Heart left ventricle (tissue), 16 donors: ENCODE measurements around the gene LITAF. TPM values are rescaled to one million over a fixed set of nuclear protein-coding genes. Genes with fewer than 3 reads are reported as not detected.

ENCODE experiments used
- ATAC-seq, 4 donors: fragments of 200-7000 bp; cut with Tn5 transposase; one replicate each; pipeline ENCODE4 v1.9.1; 2020 to 2022; ENCODE audit warnings: moderate library complexity in 4 of 4, mild to moderate bottlenecking in 3 of 4, moderate number of reproducible peaks in 1 of 4
- DNase-seq, 5 donors: peaks; one replicate each; pipeline ENCODE4 v3.0.0-alpha.2; 2020
- H3K27ac ChIP-seq, 12 donors: fragments of 200-600 bp; sonication (generic) in 4 of 12; one replicate each; pipeline versions ENCODE4 v1.5.0 to v1.8.0; 2016 to 2022; ENCODE audit warnings: mild to moderate bottlenecking in 2 of 12
- H3K27me3 ChIP-seq, 9 donors: fragments of 200-600 bp; sonication (generic) in 2 of 9; one replicate each; pipeline versions ENCODE4 v1.5.1 to v1.8.0; 2016 to 2022; ENCODE audit warnings: mild to moderate bottlenecking in 3 of 9
- H3K36me3 ChIP-seq, 9 donors: fragments of 200-600 bp; sonication (generic) in 2 of 9; one replicate each; pipeline versions ENCODE4 v1.5.0 to v1.8.0; 2018 to 2022; ENCODE audit warnings: mild to moderate bottlenecking in 2 of 9
- H3K4me1 ChIP-seq, 12 donors: fragments of 200-600 bp; sonication (generic) in 4 of 12; one replicate each; pipeline versions ENCODE4 v1.5.0 to v1.8.0; 2016 to 2022; ENCODE audit warnings: mild to moderate bottlenecking in 3 of 12
- H3K4me3 ChIP-seq, 12 donors: fragments of 200-600 bp; sonication (generic) in 4 of 12; one replicate each; pipeline versions ENCODE4 v1.5.0 to v1.8.0; 2017 to 2022; ENCODE audit warnings: mild to moderate bottlenecking in 9 of 12, moderate library complexity in 4 of 12
- H3K9me3 ChIP-seq, 12 donors: fragments of 200-600 bp; sonication (generic) in 4 of 12; one replicate each; pipeline versions ENCODE4 v1.5.0 to v1.8.0; 2016 to 2022; ENCODE audit warnings: mild to moderate bottlenecking in 1 of 12
- POLR2A ChIP-seq, 2 donors: fragments of 450-650 bp; IDR thresholded peaks; one replicate each; pipeline ENCODE4 v1.6.1; 2017; ENCODE audit warnings: antibody characterized with exemption in 2 of 2, mild to moderate bottlenecking in 2 of 2, moderate library complexity in 2 of 2
- WGBS, 4 donors: extraction: QIAGEN DNeasy Blood & Tissue Kit in 2 of 4; methylation state at CpG; one replicate each; pipeline versions ENCODE4 v1.1.5 to v1.1.7; 2013 to 2018; 5-methylcytosine and 5-hydroxymethylcytosine counted together
- intact Hi-C, 10 donors: fragments of 100-400 bp; cut with DNase I; formaldehyde crosslinking; loops; one replicate each; pipeline versions ENCODE4 v1.11.1 to v1.14.2; 2022
- polyA plus RNA-seq, 2 donors: library from polyadenylated mRNA; stranded (reverse); fragments of 200-250 nt; gene quantifications; one replicate each; pipeline ENCODE4 v1.2.3, GENCODE V29; 2013
- total RNA-seq, 9 donors: library from RNA; depleted of rRNA in 2 of 9; stranded (reverse); fragments of >200 nt in 2 of 9; fragmentation: NEBNext Ultra II Directional in 3 of 9; extraction: Animal tissue kit (Norgen Biotek cat#: 25700) in 3 of 9; gene quantifications; one replicate each; pipeline versions ENCODE4 v1.1.0 to v1.2.4, GENCODE V29; 2016 to 2023
- TF ChIP-seq, protein P1 (sequence below), 12 donors: fragments of 200-600 bp; sonication (generic) in 4 of 12; IDR thresholded peaks; one replicate each; pipeline versions ENCODE4 v1.5.0 to v1.8.0; 2018 to 2022; ENCODE audit warnings: antibody characterized with exemption in 12 of 12, mild to moderate bottlenecking in 5 of 12
- donor health status: ischemic (EF 13 %, LVEDD 7.1; RV severe dilation, severe dysfunction).
- donor health status: healthy with polysubstance abuse.
- donor health status: DM: no; HTN: yes; CAD: no.
- donor health status: DM: no; HTN: no; CAD: no.
- donor health status: ischemic (EF 25% LVEDD 6.9; RV normal size, moderate dysfunction).
- donor health status: ischemic (EF 25% LVEDD 5.7; RV mildly dilated, moderate dysfunction).
- donor health status: healthy.
- donor health status: DM: yes; HTN: yes; CAD: no.
- donor health status: ischemic (EF 35%, LVEDD 5.7; RV mildly dilated, moderate dysfunction).
- donor health status: nonischemic (EF 11% LVEDD 7.7; RV severe dilation, severe dysfunction).
- donor health status: DM: yes; HTN: yes; CAD: no.
- donor health status: PGD.
- donor health status: ischemic (EF 29% LVEDD 5.4; RV normal size, mild dysfunction).
- donor health status: nonischemic (EF 23%, LVEDD 6.1; RV moderate dilation, normal function).

LITAF gene
- total and polyA plus RNA-seq, 11 donors, result 12.2 to 133 (median 46.5) TPM

GRCh38 chr16:11553371-11553770, 33.3 kb downstream of the LITAF start:
- Histone ChIP-seq H3K9me3 (peaks cover 0 to 20% (median 0%) of the 10 kb centered on the region in 12 donors), H3K27me3 (no peaks in the 10 kb centered on the region), H3K36me3 (peaks cover 0 to 94% (median 62%) of the 10 kb centered on the region in 9 donors), H3K4me1 (peaks cover 0 to 38% (median 9%) of the 10 kb centered on the region in 12 donors), H3K27ac (no peak overlapping the region), H3K4me3 (no peak overlapping the region)
- no peak for DNase-seq
- ATAC-seq, result no peak
- WGBS, 4 donors, result 82 to 90% (median 88%) methylated on average over 11 of the region's 11 CpGs
- intact Hi-C loops, result loop anchor here in 1 of 10 donors (5.0 kb wide), 1 partner anchor 34 kb away; the partner anchor contains the start of gene LITAF
- no peak for TF ChIP-seq POLR2A (IDR thresholded peaks at IDR 0.05)
- TF ChIP-seq, protein P1, sequence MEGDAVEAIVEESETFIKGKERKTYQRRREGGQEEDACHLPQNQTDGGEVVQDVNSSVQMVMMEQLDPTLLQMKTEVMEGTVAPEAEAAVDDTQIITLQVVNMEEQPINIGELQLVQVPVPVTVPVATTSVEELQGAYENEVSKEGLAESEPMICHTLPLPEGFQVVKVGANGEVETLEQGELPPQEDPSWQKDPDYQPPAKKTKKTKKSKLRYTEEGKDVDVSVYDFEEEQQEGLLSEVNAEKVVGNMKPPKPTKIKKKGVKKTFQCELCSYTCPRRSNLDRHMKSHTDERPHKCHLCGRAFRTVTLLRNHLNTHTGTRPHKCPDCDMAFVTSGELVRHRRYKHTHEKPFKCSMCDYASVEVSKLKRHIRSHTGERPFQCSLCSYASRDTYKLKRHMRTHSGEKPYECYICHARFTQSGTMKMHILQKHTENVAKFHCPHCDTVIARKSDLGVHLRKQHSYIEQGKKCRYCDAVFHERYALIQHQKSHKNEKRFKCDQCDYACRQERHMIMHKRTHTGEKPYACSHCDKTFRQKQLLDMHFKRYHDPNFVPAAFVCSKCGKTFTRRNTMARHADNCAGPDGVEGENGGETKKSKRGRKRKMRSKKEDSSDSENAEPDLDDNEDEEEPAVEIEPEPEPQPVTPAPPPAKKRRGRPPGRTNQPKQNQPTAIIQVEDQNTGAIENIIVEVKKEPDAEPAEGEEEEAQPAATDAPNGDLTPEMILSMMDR (IDR thresholded peaks at IDR 0.05), result no peak

DNA sequence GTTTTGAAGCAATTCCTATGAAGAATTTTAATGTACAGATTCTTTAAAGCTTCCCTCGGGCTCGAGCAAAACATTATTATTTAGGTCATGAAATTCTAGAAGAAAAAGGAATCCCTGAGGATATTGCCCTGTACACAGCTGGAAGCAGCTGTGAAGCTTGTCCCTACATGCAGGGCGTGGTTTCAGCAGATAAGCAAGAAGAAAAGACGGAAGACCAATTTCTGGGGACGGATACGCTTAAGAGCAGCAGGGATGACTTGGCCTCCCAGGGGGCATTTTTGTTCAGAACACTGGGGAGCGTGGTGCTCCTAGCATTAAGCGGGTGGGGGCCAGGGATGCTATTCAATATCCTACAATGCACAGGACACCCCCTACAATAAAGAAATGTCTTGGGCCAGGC, 34.3 kb downstream of the LITAF start:
- intact Hi-C loops, result loop anchor here in 1 of 10 donors (5.0 kb wide), 1 partner anchor 35 kb away; the partner anchor contains the start of gene LITAF
- peak overlapping the region in 6 of 12 donors; percentile 5 to 55 (median 34) for H3K27ac ChIP-seq
- peak in 3 of 4 donors; percentile 70 to 81 (median 74) for ATAC-seq

GRCh38 chr16:11551842-11552241, 34.9 kb downstream of the LITAF start:
- Histone ChIP-seq H3K4me1 (peaks cover 0 to 25% (median 4%) of the 10 kb centered on the region in 12 donors), H3K36me3 (peaks cover 0 to 99% (median 68%) of the 10 kb centered on the region in 9 donors), H3K4me3 (no peak overlapping the region), H3K27ac (peak overlapping the region in 6 of 12 donors; percentile 5 to 55 (median 38)), H3K27me3 (no peaks in the 10 kb centered on the region), H3K9me3 (peaks cover 0 to 20% (median 0%) of the 10 kb centered on the region in 12 donors)
- 33 to 48% (median 43%) methylated on average over 3 of the region's 3 CpGs for WGBS, 4 donors
- ATAC-seq (peak in 1 of 4 donors; percentile 41), DNase-seq (no peak)
- intact Hi-C loops, result loop anchor here in 1 of 10 donors (5.0 kb wide), 1 partner anchor 35 kb away; the partner anchor contains the start of gene LITAF
- no peak for TF ChIP-seq POLR2A (IDR thresholded peaks at IDR 0.05)
- TF ChIP-seq, protein P1 (IDR thresholded peaks at IDR 0.05), result no peak

More for the DNA sequence above, 34.3 kb downstream of the LITAF start:
- 54 to 59% (median 57%) methylated on average over 8 of the region's 8 CpGs for WGBS, 4 donors
- H3K36me3 ChIP-seq, result peaks cover 0 to 94% (median 68%) of the 10 kb centered on the region in 9 donors
- TF ChIP-seq, protein P1 (IDR thresholded peaks at IDR 0.05), result no peak
- no peak for TF ChIP-seq POLR2A (IDR thresholded peaks at IDR 0.05)
- H3K27me3 ChIP-seq, result no peaks in the 10 kb centered on the region
- H3K4me3 ChIP-seq, result no peak overlapping the region
- peaks cover 0 to 29% (median 4%) of the 10 kb centered on the region in 12 donors for H3K4me1 ChIP-seq
- H3K9me3 ChIP-seq, result peaks cover 0 to 20% (median 0%) of the 10 kb centered on the region in 12 donors
- DNase-seq, result peak in 3 of 5 donors; percentile 30 to 61 (median 34)

DNA sequence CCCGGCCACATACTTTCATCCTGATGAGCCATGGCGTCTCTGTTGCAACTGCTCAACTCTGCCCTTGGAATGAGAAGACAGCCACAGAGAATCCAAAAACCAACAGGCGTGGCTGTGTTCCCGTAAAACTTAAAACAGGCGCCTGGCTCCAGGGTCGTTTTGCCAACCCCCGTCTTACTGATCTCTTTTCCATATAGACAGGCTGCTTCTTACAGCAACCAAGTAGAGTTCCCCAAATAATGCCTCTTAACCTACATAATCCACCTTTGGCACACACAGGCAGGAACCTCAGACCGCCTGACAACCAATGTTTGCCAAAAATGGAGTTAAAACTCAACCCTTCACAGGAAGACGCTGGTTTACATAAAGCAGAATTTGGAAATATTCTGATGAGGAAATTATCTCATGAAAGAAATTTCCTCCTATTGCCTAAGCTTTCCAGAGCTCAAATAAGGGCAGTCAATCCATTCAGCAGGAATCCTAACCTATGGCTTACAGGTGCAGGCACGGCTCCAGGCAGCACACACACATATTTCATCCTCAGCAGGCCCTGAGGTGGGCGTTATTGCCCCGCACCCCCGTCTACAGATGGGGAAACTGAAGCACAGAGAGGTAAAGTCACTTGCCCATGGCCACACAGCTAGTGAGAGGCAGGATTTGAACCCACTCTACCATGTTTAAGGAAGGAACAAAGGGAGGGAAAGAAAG, 35.8 kb downstream of the LITAF start:
- Histone ChIP-seq H3K27ac (peak overlapping the region in 3 of 12 donors; percentile 30 to 54 (median 51)), H3K4me1 (peaks cover 0 to 25% (median 4%) of the 10 kb centered on the region in 12 donors), H3K4me3 (no peak overlapping the region), H3K36me3 (peaks cover 0 to 92% (median 64%) of the 10 kb centered on the region in 9 donors), H3K9me3 (peaks cover 0 to 11% (median 0%) of the 10 kb centered on the region in 12 donors), H3K27me3 (no peaks in the 10 kb centered on the region)
- 73 to 84% (median 77%) methylated on average over 13 of the region's 13 CpGs for WGBS, 4 donors
- intact Hi-C loops, result loop anchor here in 1 of 10 donors (5.0 kb wide), 1 partner anchor 36 kb away; the partner anchor contains the start of gene LITAF
- no peak for TF ChIP-seq POLR2A (IDR thresholded peaks at IDR 0.05)
- TF ChIP-seq, protein P1 (IDR thresholded peaks at IDR 0.05), result no peak
- ATAC-seq (peak in 1 of 4 donors; percentile 33), DNase-seq (no peak)
